GM19351 (cell line): Measurements from ENCODE around the gene SLC25A25.

Source experiments
- ATAC-seq: cut with Tn5 transposase; IDR thresholded peaks from one replicate; pipeline ENCODE4 v1.9.1; 2021; ENCODE audit warnings: mild to moderate bottlenecking, moderate library complexity; ENCODE audit not compliant: unreplicated experiment

Gene SLC25A25

DNA sequence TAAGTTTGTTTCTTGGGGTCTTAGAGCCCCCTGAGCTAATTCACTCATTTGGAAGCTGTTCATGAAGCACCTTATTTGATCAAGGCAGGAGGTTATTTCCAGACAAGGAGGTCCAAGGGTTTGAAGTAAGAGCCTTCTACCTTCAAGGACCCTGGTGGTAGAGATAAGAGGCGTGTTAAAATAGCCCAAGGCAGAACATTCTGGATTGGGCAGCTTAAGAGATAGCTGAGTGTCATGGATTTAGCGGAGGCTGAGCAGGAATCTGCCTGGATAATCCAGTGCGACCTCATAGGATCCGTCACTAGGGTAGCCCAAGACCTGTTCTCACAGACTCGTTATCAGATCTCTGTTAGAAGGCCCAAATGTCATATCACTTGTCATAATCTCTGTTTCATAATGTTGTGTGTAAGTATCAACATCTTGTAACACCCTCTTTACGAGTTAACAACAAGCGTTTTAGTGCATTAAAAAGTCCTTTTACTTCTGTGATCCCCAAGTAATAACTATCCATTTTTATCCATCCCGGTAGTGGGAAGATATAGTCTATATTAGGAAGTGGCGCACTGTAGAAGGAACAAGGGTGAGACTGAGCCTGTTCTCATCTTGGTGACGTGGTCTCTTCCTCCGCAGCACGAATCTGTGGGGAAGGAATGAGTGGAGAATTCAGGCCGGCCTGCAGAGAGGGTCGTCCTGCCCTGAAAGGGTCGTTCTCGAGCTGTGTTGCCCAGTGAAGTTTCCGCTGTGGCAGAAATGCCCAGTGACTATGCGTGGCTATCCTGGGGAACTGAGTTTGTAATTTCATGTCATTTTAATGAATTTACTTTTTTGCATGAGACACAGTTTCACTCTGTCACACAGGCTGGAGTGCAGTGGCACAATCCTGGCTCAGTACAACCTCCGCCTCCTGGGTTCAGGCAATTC, 28.8 kb downstream of the SLC25A25 start:
- no peak for ATAC-seq

DNA sequence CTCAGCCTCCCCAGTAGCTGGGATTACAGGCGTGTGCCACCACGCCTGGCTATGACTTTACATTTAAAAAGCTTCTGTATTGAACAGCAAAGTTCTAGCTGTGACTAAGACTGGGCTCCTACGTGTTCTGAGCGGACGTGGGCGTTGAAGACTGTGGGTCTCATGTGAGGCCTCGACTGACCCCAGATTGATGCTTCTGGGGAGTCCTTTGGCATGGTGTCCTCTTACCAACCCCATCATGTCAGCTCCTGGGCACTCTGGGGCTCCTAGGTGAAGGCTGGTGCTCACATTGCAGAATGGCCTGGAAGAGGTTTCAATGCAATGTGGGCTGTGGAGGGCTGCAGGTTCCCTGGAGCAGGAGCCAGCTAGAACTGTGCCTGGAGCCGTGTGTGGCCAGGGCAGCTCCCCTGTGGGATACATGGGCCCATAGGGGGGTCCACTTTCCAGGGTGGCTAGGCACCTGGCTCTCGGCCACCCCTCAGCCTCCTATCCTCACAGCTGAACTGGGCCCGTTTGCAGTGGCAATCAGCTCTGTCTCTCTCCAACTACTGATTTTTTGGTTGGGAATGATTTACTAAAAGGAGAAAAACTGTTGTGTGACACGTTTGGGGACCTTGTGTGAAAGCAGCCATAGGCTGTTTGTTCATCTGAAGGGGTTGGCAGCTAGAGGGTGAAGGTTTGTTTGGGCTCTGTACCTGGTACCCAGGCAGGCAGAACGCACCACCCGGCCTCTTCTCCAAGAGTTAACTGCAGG, 29.7 kb downstream of the SLC25A25 start:
- ATAC-seq, result no peak

DNA sequence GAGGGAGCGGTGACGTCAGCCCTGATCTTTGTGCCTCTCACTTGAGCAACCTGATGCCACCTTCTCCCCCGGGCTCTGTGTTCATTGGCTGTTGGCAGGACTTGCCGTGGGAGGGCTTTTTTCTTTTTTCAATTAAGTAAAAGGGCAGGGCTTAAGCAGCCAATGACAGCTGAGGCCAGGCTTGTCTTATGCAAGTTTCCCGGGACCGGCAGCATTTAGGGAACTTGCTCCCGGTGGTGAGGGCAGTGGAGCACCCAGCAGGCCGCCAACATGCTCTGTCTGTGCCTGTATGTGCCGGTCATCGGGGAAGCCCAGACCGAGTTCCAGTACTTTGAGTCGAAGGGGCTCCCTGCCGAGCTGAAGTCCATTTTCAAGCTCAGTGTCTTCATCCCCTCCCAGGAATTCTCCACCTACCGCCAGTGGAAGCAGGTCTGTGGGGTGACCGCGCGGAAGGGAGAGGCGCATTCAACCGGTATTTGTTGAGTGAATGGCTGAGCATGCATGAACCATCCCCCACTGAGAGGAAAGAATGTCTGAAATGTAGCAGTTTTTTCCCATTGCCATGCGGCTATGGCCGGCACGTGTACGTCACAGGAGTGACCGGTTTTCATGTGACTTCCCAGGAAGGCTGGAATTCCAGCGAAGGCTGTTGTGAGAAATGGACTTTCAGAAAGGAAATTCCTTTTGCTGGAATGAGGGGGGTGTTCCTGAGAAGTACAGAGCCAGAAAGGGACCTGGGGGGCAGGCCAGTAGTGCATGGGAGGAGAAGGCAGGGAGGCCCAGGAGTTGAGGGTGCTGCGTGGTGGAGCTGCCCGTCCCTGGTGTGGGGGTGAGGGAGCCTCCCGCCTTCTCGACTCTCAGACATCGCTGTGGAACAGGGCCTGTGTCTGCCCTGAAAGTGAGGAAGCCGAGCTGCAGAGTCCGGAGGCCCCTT, 30.5 kb downstream of the SLC25A25 start:
- ATAC-seq, result no peak

DNA sequence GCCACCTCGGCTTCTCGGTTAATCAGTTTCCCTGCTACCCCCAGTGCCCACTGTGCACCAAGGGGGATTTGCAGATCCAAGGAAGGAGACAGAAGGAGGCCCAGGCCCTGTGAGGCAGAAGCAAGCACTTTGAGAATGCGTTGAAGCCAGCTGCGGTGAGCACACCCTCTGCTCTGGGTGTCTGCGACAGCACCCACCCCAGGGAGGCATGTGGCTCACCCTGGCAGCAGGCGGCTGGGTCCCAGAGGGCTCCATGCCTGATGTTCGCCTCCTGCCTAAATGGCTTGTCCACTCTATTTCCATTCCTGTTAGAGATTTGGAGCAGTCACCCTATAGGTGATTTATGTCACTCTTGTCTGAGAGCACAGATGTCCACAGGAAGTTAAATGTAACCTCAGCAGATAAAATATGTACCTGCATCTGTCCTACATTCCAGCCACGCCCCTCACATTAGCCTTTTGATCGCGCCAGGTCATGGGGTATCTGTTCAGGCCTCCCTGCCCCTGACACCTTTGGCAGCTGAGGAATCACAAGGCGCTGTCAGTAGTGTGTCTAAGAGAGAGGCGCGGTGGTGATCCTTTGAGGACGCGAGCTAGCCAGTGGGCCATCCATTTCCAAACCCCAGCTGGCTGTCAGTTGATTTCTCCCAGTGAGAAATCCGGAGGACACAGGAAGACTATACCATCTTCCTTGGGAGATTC, 31.3 kb downstream of the SLC25A25 start:
- ATAC-seq, result no peak

DNA sequence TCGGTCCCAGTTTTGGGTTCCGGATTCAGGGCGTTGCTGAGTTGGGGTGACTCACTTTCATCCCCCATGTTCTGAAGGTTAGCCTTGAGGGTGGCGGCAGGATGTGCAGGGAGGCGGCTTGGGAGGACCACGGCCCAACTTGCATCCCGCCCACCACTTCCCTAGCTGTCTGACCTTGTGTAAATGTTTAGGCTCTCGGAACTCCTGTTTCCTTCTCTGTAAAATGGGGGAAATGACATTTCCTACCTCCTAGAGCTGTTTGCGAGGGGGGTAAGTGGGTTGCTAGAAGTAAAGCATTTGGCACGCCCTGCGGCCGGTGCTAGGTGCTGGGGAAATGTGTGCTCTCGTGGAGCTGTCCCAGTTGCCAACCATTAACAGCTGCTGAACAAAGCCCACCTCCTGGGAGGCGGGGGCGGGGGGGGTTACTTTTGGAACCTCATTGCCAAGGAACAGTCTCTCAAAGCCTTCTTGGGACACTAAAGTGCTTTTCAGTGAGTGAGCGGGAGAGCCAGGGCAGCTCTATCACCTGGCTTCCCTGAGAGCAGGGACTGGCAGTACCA, 32.0 kb downstream of the SLC25A25 start:
- ATAC-seq, result no peak

DNA sequence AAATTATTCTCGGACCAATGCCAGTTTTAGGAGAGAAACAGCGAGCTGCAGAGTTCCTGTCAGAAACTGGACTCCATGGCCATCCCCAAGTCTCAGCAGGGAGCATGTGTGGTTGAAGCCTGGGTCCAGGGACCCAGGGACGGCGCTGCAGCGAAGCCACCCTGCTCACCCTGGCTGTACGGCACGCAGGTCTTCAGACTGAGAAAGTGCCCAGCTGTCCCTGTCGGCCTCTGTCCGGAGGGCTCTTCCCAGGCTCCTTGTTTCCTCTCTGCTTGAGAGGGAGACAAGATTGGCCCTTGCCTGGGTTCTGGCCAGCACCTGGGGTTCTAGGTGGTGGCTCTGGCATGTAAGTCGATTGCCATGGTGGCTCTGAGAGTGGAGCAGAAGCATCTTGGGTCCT, 32.5 kb downstream of the SLC25A25 start:
- ATAC-seq, result no peak

DNA sequence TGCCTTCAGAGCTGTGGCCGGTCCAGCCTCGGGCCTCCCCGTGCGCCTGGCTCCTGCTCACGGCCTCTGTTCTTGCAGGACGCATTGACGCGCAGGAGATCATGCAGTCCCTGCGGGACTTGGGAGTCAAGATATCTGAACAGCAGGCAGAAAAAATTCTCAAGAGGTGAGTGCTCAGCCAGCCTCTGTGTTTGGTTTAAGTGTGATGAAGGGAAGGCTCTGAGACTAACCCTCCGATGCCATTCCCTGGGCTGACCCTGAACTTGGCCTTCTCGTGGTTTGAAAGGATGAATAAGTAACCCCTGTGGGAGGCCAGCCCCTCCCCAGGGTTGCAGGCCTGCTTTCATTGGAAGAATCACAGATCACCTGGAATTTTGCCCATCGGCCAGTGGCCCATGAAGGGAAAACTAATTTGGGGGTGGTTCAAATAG, 33.2 kb downstream of the SLC25A25 start:
- ATAC-seq, result no peak

DNA sequence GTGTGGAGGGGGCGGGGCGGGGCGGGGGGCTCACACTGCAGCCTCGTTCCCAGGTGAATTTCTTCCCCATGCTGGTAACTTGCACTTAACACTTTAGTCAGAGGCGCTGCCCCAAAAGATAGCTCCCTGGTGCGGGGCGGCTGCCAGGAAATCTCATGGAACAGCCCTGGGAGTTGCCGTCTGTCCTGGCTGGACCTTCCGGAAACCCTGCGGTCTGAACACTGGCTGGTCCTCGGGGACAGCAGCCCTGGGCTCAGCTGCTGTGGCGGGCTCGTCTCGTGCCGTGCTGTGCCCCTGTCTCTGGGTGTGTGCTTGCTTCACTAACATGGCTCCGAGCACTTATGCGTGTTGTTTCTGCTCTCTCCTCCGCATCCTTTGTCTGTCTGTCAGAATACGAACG, 33.7 kb downstream of the SLC25A25 start:
- ATAC-seq, result no peak

DNA sequence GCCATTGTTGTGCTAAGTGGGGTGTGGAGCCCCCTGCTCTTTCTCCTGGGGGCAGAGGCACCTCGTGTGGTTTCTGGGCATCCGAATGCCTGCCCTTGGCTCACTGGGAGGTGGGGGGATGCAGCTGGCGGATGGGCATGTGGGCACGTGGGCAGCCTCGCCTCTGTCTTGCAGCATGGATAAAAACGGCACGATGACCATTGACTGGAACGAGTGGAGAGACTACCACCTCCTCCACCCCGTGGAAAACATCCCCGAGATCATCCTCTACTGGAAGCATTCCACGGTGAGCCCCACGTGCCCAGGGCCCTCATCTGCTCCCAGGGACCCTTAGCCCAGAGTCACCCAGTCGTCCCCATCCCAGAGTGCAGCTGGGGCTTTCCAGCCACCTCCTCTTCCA, 34.2 kb downstream of the SLC25A25 start:
- no peak for ATAC-seq

DNA sequence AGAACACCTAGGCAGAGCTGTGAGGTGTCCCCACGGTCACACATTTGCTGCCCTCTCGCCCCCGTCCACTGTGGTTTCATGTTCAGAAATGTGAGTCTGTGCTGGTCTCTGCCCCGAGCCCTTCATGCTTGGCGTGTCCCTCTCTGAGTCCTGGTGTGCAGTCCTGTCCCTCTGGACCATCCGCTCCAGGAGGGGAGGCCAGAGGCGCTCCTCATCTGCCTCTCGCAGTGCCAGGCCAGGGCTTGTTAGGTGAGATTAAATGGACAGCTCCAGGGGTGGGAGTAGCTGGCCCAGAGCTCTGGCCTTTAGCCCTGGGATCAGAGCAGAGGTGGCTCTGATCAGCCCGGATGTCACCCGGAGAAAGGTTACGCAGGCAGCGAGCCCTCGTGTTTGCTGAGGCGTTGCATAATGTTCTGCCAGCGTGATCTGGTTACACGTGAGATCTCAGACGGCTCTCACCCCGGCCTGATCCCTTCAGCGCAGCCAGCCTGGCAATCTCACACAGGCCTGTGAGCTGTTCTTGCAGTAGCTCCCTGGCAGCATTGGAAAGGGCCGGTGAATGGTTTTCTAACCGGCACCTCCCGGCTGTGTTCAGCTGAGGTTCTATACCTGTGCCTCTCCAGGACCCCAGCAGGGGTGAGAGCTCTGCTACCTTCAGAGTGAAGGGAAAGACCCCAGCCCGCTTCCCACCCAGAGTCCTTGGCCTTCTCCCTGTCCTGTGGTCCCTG, 35.0 kb downstream of the SLC25A25 start:
- no peak for ATAC-seq

DNA sequence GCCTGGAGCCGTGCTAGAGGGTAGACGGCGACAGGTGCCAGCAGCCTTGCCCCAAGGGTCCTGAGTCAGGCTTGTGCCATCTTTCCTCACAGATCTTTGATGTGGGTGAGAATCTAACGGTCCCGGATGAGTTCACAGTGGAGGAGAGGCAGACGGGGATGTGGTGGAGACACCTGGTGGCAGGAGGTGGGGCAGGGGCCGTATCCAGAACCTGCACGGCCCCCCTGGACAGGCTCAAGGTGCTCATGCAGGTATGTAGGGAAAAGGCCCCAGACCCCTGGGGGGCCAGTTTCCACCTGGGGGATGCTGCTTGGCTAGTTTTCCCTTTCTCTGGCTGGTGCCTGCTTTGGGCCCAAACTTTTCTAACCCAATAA, 35.5 kb downstream of the SLC25A25 start:
- ATAC-seq, result no peak

DNA sequence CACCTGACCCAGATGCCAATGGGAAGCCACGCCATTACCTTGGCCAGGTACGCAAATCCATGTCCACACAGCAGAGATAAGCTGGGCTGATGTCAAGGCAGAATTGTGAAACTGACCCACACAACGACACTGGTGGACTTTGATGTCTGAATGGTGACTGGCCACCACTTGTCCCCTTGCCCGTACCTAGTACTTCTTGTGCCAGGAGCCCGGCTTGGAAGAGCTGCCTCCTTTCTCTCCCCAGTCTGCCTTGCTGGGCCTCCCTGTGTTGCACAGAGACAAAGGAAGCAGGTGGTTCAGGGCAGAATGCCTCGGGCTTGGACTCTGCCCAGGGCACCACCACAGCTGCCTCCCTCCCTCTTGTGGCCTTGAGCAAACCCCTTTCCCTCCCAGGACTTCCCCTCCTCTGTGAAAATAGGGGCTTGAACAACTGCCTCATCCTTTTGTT, 36.2 kb downstream of the SLC25A25 start:
- no peak for ATAC-seq

DNA sequence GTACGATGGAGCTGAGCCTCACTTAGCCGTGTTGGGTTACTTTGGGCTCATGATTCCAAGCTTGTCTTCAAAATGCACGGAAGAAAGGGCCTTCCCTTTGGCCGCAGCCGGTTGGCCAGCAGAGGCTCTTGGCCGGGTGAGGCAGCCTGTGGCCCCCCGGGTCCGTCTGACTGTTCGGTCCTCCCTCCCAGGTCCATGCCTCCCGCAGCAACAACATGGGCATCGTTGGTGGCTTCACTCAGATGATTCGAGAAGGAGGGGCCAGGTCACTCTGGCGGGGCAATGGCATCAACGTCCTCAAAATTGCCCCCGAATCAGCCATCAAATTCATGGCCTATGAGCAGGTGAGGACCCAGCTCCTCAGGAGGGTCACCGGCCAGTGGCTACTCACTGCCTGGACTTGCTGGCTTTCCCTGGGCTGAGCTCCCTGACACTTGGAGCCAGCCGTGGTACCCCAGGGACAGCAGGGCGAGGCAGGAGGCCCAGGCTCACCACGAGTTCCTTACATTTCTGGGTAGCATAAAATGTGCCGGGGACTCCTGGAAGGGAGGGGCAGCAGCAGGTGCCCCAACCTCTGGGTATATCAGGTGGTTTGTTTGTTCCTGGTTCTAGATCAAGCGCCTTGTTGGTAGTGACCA, 37.6 kb downstream of the SLC25A25 start:
- no peak for ATAC-seq

DNA sequence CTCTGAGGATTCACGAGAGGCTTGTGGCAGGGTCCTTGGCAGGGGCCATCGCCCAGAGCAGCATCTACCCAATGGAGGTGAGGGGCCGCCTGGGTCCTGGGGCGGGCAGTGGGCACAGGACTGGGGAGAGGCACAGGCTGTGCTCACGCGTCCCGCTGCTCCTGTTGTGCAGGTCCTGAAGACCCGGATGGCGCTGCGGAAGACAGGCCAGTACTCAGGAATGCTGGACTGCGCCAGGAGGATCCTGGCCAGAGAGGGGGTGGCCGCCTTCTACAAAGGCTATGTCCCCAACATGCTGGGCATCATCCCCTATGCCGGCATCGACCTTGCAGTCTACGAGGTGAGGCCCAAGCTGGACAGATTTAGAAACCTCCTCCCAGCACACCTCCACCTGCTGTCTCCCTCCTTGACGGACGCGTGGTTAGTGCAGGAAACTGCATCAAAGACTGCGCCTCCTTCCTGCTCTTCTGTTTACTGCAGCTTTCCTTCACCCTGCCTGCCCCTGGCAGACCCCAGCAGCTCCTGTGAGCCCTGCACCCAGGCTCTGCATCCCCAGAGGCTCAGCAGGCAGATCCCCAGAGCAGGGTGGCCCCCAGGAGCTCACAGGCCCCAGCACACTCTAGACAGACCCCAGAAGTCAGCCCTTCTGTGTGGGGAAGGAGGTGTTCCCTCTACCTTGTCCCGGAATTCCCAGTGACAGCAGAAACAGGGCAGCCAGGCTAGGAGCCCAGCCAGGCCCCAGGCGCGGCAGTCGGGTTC, 38.3 kb downstream of the SLC25A25 start:
- ATAC-seq, result no peak

DNA sequence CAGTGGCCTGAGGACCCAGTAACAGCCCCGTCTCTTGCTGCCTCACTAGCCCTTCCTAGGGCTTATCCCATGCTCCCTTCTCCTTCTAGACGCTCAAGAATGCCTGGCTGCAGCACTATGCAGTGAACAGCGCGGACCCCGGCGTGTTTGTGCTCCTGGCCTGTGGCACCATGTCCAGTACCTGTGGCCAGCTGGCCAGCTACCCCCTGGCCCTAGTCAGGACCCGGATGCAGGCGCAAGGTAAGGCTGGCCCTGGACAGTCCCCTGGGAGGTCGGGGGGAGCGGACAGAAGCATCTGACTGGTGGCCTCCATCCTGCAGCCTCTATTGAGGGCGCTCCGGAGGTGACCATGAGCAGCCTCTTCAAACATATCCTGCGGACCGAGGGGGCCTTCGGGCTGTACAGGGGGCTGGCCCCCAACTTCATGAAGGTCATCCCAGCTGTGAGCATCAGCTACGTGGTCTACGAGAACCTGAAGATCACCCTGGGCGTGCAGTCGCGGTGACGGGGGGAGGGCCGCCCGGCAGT, 39.0 kb downstream of the SLC25A25 start:
- ATAC-seq, result no peak

DNA sequence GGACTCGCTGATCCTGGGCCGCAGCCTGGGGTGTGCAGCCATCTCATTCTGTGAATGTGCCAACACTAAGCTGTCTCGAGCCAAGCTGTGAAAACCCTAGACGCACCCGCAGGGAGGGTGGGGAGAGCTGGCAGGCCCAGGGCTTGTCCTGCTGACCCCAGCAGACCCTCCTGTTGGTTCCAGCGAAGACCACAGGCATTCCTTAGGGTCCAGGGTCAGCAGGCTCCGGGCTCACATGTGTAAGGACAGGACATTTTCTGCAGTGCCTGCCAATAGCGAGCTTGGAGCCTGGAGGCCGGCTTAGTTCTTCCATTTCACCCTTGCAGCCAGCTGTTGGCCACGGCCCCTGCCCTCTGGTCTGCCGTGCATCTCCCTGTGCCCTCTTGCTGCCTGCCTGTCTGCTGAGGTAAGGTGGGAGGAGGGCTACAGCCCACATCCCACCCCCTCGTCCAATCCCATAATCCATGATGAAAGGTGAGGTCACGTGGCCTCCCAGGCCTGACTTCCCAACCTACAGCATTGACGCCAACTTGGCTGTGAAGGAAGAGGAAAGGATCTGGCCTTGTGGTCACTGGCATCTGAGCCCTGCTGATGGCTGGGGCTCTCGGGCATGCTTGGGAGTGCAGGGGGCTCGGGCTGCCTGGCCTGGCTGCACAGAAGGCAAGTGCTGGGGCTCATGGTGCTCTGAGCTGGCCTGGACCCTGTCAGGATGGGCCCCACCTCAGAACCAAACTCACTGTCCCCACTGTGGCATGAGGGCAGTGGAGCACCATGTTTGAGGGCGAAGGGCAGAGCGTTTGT, 39.6 kb downstream of the SLC25A25 start:
- no peak for ATAC-seq
